Measurements from ENCODE around the gene N4BP2L1.

Gene N4BP2L1

GRCh38 chr13:32427852-32428580 lies at the start of gene N4BP2L1:
Gene N4BP2L1, minus strand, starts transcription at chr13:32428130. Its CDS starts 48 bp downstream, at chr13:32428082.
- in situ Hi-C loops (cut with MboI; ENCODE audit: low sequenced_read_pairs): no loop called here

DNA sequence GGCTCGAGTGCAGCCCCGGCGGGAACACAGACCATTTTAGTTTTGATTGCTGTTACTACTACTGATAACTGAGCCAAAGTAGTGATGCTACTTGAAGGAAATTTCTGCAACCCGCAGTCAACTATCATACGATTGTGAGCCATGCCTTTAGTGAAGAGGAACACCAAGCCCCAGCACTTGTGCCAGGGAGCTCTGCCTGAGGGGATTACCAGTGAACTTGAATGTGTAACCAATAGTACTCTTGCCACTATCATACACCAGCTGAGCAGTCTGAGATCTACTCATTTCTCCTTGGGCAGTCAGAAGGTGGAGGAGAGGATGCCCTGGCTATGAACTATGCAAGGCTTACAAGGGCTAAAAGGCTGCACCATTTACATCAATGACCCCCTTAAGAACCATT lies 49.0 kb upstream of the N4BP2L1 start:
- in situ Hi-C loops (cut with MboI; ENCODE audit: low sequenced_read_pairs): no loop called here

GRCh38 chr13:32476021-32476731 lies 48.2 kb upstream of the N4BP2L1 start:
- in situ Hi-C loops (cut with MboI; ENCODE audit: low sequenced_read_pairs): no loop called here

DNA sequence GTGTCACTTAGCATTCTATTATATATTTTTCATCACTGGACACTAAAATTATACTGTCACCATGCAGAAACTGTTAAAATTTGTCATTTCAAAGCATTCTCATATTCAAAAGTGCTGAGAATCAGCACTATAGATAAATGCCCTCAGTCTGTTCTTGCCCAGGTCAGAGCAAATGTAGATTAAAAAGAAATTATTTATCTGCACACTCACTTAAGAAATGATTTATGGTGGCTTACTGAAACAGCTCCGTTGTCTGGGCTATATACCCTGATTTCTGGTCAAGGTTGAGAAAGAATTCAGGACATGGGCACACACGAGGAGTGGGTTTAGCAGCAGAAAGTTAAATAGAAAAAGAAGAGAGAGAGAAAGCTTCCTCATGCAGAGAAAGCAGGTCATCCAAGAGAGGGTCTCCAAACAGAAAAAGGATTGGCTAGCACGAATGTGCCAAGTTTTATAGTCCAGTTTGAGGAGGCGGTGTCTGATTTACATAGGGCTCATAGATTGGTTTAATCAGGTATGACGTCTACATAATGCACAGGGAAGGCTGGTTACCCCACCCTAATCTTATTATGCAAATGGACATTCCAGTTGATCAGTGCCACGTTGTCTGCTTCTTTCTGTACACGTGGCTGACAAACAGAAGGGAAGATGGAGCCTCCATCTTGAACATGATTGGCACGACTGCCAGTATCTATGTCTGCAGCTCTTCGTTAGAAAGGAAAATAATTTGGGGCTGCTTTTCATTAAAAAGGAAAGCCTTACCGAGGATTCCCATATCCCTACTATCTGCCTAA lies 47.3 kb upstream of the N4BP2L1 start:
- in situ Hi-C loops (cut with MboI; ENCODE audit: low sequenced_read_pairs): no loop called here

GRCh38 chr13:32473650-32474049 lies 45.7 kb upstream of the N4BP2L1 start:
- in situ Hi-C loops (cut with MboI; ENCODE audit: low sequenced_read_pairs): no loop called here

- in situ Hi-C loops (cut with MboI; ENCODE audit: low sequenced_read_pairs): no loop called here
These were observed 44.3 kb upstream of the N4BP2L1 start for GRCh38 chr13:32472194-32472621.

- in situ Hi-C loops (cut with MboI; ENCODE audit: low sequenced_read_pairs): no loop called here
These were observed 43.4 kb upstream of the N4BP2L1 start for GRCh38 chr13:32471187-32471922.

DNA sequence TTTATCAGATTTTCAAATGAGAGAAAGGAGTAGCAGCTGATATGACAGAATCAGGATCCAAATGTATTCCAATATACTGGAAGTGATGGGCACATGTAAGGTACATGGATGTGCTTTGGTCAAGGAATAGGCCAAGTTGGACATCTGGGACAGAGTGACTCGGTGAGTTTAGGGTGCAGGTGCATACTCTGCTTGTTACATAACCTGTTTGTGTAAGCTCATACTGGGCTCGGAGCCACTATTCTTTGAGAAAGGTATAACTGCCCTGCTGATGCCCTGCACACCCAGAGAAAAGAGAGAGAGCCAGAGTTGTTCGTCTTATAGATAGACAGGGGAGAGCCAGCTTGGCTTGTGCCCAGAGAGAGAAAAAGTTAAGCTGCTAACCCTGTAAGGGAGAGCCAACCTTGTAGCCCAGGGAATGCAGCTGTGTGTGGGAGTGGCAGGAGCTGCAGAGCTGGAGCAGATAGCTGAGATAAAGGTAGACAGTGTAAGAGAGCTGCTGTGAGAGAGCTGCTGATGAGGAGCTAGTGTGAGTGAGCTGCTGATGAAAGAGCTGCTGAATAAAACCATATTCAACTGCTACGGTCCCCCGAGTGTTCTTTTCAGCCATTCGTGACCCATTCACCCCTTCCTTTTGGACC lies 40.7 kb upstream of the N4BP2L1 start:
- in situ Hi-C loops (cut with MboI; ENCODE audit: low sequenced_read_pairs): no loop called here

- in situ Hi-C loops (cut with MboI; ENCODE audit: low sequenced_read_pairs): no loop called here
These were observed 28.7 kb upstream of the N4BP2L1 start for GRCh38 chr13:32456591-32456990.

GRCh38 chr13:32455594-32455903 lies 27.6 kb upstream of the N4BP2L1 start:
- in situ Hi-C loops (cut with MboI; ENCODE audit: low sequenced_read_pairs): no loop called here

GRCh38 chr13:32454886-32455593 lies 27.1 kb upstream of the N4BP2L1 start:
- in situ Hi-C loops (cut with MboI; ENCODE audit: low sequenced_read_pairs): no loop called here

DNA sequence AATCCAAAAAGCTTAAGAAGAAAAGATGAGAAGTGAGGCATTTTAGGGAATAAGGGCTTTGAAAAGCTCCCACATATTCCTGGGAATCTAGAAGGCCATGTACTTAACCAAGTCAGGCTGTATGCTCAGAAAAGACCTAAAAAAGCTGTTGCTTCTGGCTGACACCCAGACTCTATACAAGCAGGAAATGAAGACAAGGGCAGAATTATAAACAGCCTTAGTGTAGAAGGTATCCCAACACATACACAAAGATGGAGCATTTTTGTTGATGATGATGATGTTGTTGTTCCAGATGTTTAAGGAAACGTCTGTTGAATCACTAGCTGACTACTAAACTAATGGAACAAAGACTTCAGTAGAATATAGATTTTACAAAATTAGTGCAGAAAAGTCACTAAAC lies 26.1 kb upstream of the N4BP2L1 start:
- in situ Hi-C loops (cut with MboI; ENCODE audit: low sequenced_read_pairs): no loop called here

DNA sequence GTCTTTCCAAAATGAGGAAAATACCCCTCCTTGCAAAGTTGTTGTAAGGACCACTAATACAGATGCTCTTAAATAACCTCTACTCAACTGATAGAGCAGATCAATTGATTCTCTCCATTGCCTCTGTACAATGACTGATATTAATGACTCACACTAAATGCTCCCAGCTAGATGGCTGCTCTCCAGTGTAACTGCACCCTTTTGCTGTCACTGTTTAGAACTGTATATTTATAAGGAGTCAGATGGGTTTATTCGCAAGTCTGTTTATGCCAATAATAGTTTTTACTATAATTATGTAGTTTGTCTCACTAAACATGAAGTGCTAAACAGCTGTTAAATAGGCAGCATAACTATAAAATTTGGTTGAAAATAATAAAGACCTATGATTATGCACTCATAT lies 21.0 kb upstream of the N4BP2L1 start:
- in situ Hi-C loops (cut with MboI; ENCODE audit: low sequenced_read_pairs): no loop called here

DNA sequence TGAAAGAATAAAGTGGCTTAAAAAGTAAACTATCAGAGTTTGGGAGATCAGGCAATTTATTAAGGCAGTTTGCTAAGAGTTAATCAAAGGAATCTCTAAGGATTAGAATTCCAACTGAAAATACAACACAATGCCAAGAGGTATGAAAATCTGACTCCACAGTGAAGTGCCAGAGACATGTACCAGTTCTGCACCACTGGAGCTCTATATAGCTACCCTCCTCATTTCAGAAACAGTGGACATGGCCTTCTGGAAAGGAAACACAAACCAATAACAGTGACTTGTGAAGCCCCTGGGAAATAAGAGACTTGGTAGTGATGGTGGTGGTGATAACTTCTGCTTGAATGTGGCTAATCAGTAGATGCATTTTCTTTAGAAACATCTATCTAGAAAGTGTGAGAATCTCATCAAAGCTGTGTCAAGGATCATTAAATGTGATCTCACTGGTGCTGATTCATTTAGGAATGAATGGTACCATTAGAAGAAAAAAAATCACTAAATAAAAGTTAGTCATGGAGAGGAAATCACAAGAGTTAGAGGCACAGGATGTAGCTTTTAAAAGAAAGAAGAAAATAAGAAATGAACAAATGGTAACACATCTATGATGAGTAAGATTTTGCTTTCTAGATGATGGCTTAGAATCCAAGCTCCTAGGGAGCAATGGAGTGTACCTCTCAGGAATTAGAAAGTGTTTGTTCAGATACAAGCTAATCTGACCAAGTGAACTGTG lies 20.1 kb upstream of the N4BP2L1 start:
- in situ Hi-C loops (cut with MboI; ENCODE audit: low sequenced_read_pairs): no loop called here

- in situ Hi-C loops (cut with MboI; ENCODE audit: low sequenced_read_pairs): no loop called here
These were observed 19.0 kb upstream of the N4BP2L1 start for GRCh38 chr13:32446773-32447465.

GRCh38 chr13:32446220-32446619 lies 18.3 kb upstream of the N4BP2L1 start:
- in situ Hi-C loops (cut with MboI; ENCODE audit: low sequenced_read_pairs): no loop called here

DNA sequence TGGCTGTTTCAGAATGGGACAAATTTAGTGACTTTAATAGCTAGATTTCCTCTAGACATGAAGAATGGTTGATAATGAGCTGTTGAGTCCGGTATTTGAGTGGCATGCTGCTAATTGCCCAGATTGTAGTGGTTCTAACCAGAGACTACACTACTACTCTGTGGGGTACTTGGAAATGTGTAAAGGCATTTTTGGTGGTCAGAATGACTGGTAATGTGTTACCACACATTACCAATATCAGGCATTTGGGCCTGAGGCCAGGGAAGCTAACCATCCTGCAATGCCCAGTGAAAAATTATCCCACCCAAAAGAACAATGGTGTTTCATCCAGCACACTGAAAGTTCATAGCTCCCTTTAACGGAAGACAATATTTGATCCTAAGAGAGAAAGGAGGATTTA lies 17.5 kb upstream of the N4BP2L1 start:
- in situ Hi-C loops (cut with MboI; ENCODE audit: low sequenced_read_pairs): no loop called here

DNA sequence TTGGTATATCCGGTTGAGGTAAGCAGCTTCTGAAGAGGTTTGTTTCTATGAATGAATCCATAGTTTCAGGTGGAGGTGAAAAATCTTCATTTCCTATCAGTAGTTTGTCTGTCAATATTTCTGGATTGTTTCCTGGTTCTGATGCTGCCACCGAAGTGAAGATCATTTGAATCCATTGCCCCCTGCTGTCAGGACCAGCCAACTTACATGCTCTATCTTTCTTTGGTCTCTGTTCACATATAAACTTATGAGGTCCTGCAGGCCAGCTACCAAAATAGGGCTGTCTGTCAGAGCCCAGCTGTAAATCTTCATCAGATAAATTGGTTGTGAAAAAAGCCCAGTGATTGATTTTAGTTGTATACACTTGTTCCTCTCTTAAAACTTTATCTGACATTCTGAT lies 15.2 kb upstream of the N4BP2L1 start:
- in situ Hi-C loops (cut with MboI; ENCODE audit: low sequenced_read_pairs): no loop called here

- in situ Hi-C loops (cut with MboI; ENCODE audit: low sequenced_read_pairs): no loop called here
These were observed 10.9 kb upstream of the N4BP2L1 start for GRCh38 chr13:32438871-32439270.
